Measurements from ENCODE around the gene HAUS3. TPM values are rescaled to one million over a fixed set of nuclear protein-coding genes. Genes with fewer than 3 reads are reported as not detected.

Gene HAUS3
- total and polyA plus RNA-seq, 2 of the 13 experiments (the other 11 are each of a cell fraction or from before 2014, with no cell fraction given) = 3.9 to 12.6 TPM

DNA sequence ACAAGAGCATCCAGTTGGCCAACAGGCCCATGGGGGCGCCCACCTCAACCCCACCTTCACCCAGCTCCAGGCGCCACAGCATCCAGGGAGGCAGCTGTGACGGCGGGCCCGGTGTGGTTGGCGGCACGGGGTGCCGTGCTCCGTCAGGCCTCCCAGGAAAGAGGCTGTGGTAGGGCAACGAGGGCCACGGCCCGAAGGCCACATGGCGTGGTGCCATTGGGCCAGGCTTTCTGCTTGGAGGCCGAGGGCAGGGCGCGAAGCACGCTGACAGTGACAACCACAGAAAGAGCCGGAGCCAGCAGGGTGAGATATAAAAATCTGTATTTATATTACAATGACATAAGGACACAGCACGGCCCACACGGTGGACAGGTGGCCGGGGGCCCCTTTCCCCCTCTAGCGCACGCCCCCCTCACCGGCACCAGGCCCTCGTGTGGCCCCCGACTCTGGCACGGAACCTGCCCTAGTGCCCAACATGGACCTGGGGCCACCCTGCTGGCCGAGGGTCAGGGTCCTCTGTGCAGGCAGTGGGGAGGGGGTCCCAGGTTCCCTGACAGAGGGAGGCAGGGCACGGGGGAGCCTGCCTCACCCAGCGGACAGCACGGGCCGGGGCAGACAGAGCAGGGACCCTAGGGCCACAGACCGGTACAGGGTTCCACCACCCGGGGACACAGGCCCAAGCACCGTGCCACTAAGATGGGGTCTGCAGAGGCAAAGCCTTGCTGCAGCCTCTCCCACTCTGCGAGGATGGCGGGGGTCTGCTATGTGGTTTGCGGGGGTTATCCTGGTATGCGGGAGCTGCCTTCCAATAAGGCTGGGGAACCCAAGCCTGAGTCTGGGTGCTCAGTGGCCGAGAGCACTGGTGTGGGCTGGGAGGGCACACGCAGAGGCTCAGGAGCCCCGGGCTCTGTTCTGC, 5.5 kb upstream of the HAUS3 start (continued):
- TF ChIP-seq, protein P1, sequence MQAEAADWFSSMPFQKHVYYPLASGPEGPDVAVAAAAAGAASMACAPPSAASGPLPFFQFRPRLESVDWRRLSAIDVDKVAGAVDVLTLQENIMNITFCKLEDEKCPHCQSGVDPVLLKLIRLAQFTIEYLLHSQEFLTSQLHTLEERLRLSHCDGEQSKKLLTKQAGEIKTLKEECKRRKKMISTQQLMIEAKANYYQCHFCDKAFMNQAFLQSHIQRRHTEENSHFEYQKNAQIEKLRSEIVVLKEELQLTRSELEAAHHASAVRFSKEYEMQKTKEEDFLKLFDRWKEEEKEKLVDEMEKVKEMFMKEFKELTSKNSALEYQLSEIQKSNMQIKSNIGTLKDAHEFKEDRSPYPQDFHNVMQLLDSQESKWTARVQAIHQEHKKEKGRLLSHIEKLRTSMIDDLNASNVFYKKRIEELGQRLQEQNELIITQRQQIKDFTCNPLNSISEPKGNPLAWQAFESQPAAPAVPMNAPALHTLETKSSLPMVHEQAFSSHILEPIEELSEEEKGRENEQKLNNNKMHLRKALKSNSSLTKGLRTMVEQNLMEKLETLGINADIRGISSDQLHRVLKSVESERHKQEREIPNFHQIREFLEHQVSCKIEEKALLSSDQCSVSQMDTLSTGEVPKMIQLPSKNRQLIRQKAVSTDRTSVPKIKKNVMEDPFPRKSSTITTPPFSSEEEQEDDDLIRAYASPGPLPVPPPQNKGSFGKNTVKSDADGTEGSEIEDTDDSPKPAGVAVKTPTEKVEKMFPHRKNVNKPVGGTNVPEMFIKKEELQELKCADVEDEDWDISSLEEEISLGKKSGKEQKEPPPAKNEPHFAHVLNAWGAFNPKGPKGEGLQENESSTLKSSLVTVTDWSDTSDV (CRISPR knock-in tag; IDR thresholded peaks at IDR 0.05) = no peak
- TF ChIP-seq MAZ (IDR thresholded peaks at IDR 0.05; ENCODE audit: borderline replicate concordance, low read depth, low read length) = no peak
- no peak for TF ChIP-seq MAZ (CRISPR knock-in tag; IDR thresholded peaks at IDR 0.05; ENCODE audit: low read depth)
- no peak for TF ChIP-seq HDAC6 (IDR thresholded peaks at IDR 0.05; ENCODE audit: low read depth, low read length)
- no peak for TF ChIP-seq SIX1 (CRISPR knock-in tag; IDR thresholded peaks at IDR 0.05; ENCODE audit: borderline replicate concordance)
- TF ChIP-seq NCOA1 (CRISPR knock-in tag; IDR thresholded peaks at IDR 0.05) = no peak
- no peak for TF ChIP-seq ZNF569 (CRISPR knock-in tag; IDR thresholded peaks at IDR 0.05; ENCODE audit: borderline replicate concordance)
- no peak for TF ChIP-seq YY1 (IDR thresholded peaks at IDR 0.05; ENCODE audit: insufficient read depth, insufficient replicate concordance, low read depth, low read length)
- peak; percentile 26; the same call in 1 of the 2 replicates for TF ChIP-seq RBFOX2 (IDR thresholded peaks at IDR 0.05; ENCODE audit: low read depth, low read length)
- TF ChIP-seq ZNF784 (CRISPR knock-in tag; IDR thresholded peaks at IDR 0.05; ENCODE audit: borderline replicate concordance) = no peak
- TF ChIP-seq AGO2 (optimal IDR thresholded peaks at IDR 0.05; ENCODE audit: low read depth, low read length) = peak; percentile 87
- no peak for TF ChIP-seq CHD2 (IDR thresholded peaks at IDR 0.05; ENCODE audit: low read depth, low read length)
- no peak for TF ChIP-seq ZNF780A (CRISPR knock-in tag; IDR thresholded peaks at IDR 0.05)
- no peak for TF ChIP-seq ZNF260 (CRISPR knock-in tag; IDR thresholded peaks at IDR 0.05; ENCODE audit: borderline replicate concordance, low read depth)
- TF ChIP-seq, protein P2, sequence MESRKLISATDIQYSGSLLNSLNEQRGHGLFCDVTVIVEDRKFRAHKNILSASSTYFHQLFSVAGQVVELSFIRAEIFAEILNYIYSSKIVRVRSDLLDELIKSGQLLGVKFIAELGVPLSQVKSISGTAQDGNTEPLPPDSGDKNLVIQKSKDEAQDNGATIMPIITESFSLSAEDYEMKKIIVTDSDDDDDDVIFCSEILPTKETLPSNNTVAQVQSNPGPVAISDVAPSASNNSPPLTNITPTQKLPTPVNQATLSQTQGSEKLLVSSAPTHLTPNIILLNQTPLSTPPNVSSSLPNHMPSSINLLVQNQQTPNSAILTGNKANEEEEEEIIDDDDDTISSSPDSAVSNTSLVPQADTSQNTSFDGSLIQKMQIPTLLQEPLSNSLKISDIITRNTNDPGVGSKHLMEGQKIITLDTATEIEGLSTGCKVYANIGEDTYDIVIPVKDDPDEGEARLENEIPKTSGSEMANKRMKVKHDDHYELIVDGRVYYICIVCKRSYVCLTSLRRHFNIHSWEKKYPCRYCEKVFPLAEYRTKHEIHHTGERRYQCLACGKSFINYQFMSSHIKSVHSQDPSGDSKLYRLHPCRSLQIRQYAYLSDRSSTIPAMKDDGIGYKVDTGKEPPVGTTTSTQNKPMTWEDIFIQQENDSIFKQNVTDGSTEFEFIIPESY (CRISPR knock-in tag; IDR thresholded peaks at IDR 0.05) = 0 out of 2 replicates have a peak, but pooled peaks have one; percentile 37
- no peak for TF ChIP-seq ZNF841 (CRISPR knock-in tag; IDR thresholded peaks at IDR 0.05; ENCODE audit: borderline replicate concordance)
- TF ChIP-seq TBX3 (IDR thresholded peaks at IDR 0.05; ENCODE audit: borderline replicate concordance) = no peak
- TF ChIP-seq ZNF747 (CRISPR knock-in tag; IDR thresholded peaks at IDR 0.05; ENCODE audit: borderline replicate concordance) = no peak
- TF ChIP-seq ZEB1 (IDR thresholded peaks at IDR 0.05; ENCODE audit: insufficient replicate concordance, low read depth) = no peak
- TF ChIP-seq ZNF335 (CRISPR knock-in tag; IDR thresholded peaks at IDR 0.05) = no peak

All from HepG2 (cell line).